Cardiac fibroblast (primary cell): ENCODE measurements around the gene ARHGEF4.
"Not testable (repeated sequence)": the region's sequence is repeated elsewhere in the genome, so short reads cannot be mapped to it uniquely, and the experiment has no call there.

Experiments used
- DNase-seq, 2 donors: peaks; one replicate each; pipeline versions ENCODE4 v3.0.0 to v3.0.0-alpha.2; 2010; ENCODE audit warnings: low read depth in 2 of 2
- H3K4me3 ChIP-seq, 2 donors: replicated peaks in 1 of 2; 1 replicate in 1 of 2; 2 replicates in 1 of 2; pipeline ENCODE4 v1.5.1; 2011; ENCODE audit warnings: low read depth in 2 of 2, low read length in 2 of 2, mild to moderate bottlenecking in 2 of 2, moderate library complexity in 1 of 2
- CTCF ChIP-seq: IDR thresholded peaks from one replicate; pipeline ENCODE4 v1.5.1; 2011; ENCODE audit warnings: low read depth, mild to moderate bottlenecking, low read length, inconsistent platforms

Gene ARHGEF4

GRCh38 chr2:130977461-130978050, 140.8 kb downstream of the ARHGEF4 start:
- DNase-seq, result no peak
- TF ChIP-seq CTCF, result no peak
- no peak overlapping the region for H3K4me3 ChIP-seq

GRCh38 chr2:130981667-130982066, 145.0 kb downstream of the ARHGEF4 start:
- peak in 1 of 2 donors; percentile 19 for DNase-seq
- TF ChIP-seq CTCF, result no peak

GRCh38 chr2:130985206-130985780, 148.6 kb downstream of the ARHGEF4 start:
- no peak overlapping the region for H3K4me3 ChIP-seq
- no peak for TF ChIP-seq CTCF

More at GRCh38 chr2:130981667-130982066, 145.0 kb downstream of the ARHGEF4 start:
- no peak overlapping the region for H3K4me3 ChIP-seq

GRCh38 chr2:130985831-130986649, 149.3 kb downstream of the ARHGEF4 start:
- DNase-seq, result no peak
- TF ChIP-seq CTCF, result no peak
- no peak overlapping the region for H3K4me3 ChIP-seq

More at GRCh38 chr2:130985206-130985780, 148.6 kb downstream of the ARHGEF4 start:
- no peak for DNase-seq

- no peak for TF ChIP-seq CTCF
- no peak overlapping the region for H3K4me3 ChIP-seq
- no peak for DNase-seq
Measured at GRCh38 chr2:130986890-130987493, 150.3 kb downstream of the ARHGEF4 start.

GRCh38 chr2:130987519-130988425, 151.1 kb downstream of the ARHGEF4 start:
- DNase-seq, result no peak
- no peak overlapping the region for H3K4me3 ChIP-seq
- TF ChIP-seq CTCF, result no peak

- DNase-seq, H3K4me3 ChIP-seq: not testable (repeated sequence)
Measured at GRCh38 chr2:130991446-130991845, 154.7 kb downstream of the ARHGEF4 start.

GRCh38 chr2:130992003-130992402, 155.3 kb downstream of the ARHGEF4 start:
- not testable (repeated sequence) for H3K4me3 ChIP-seq, DNase-seq
